ENCODE measurements around the gene PIWIL1.

The PIWIL1 gene

GRCh38 chr12:130401703-130402102 lies 64.0 kb downstream of the PIWIL1 start:
- WGBS, 2 experiments (ENCODE audit: insufficient coverage in 2 of 2), result 74 to 93% methylated on average over 3 of the region's 6 CpGs
- no peaks in the 10 kb centered on the region for H3K36me3 ChIP-seq (ENCODE audit: control insufficient read depth, insufficient read depth, low read length)

GRCh38 chr12:130405332-130405731 lies 67.6 kb downstream of the PIWIL1 start:
- no peaks in the 10 kb centered on the region for H3K9me3 ChIP-seq (ENCODE audit: control insufficient read depth, low read length)
- 60% methylated on average over 3 to 5 of the region's 7 CpGs for WGBS, 2 experiments (ENCODE audit: insufficient coverage in 2 of 2)
- H3K36me3 ChIP-seq (ENCODE audit: control insufficient read depth, insufficient read depth, low read length), result no peaks in the 10 kb centered on the region
- no peak overlapping the region for H3K4me3 ChIP-seq (ENCODE audit: extremely low read depth, insufficient read depth, low read length, poor library complexity, severe bottlenecking)
- H3K27ac ChIP-seq (ENCODE audit: low read depth, low read length, severe bottlenecking), result no peak overlapping the region
- H3K4me1 ChIP-seq (ENCODE audit: control insufficient read depth, insufficient read depth, low read length, poor library complexity, severe bottlenecking), result no peaks in the 10 kb centered on the region

More at GRCh38 chr12:130401703-130402102, 64.0 kb downstream of the PIWIL1 start:
- H3K9me3 ChIP-seq (ENCODE audit: control insufficient read depth, low read length), result no peaks in the 10 kb centered on the region
- H3K4me1 ChIP-seq (ENCODE audit: control insufficient read depth, insufficient read depth, low read length, poor library complexity, severe bottlenecking), result no peaks in the 10 kb centered on the region
- H3K4me3 ChIP-seq (ENCODE audit: extremely low read depth, insufficient read depth, low read length, poor library complexity, severe bottlenecking), result no peak overlapping the region
- H3K27ac ChIP-seq (ENCODE audit: low read depth, low read length, severe bottlenecking), result no peak overlapping the region

GRCh38 chr12:130412384-130412783 lies 74.7 kb downstream of the PIWIL1 start:
- WGBS, 2 experiments (ENCODE audit: insufficient coverage in 2 of 2), result 100% methylated on average over 2 of the region's 8 CpGs
- Histone ChIP-seq H3K4me3 (ENCODE audit: extremely low read depth, insufficient read depth, low read length, poor library complexity, severe bottlenecking) (no peak overlapping the region), H3K9me3 (ENCODE audit: control insufficient read depth, low read length) (no peaks in the 10 kb centered on the region), H3K36me3 (ENCODE audit: control insufficient read depth, insufficient read depth, low read length) (no peaks in the 10 kb centered on the region), H3K4me1 (ENCODE audit: control insufficient read depth, insufficient read depth, low read length, poor library complexity, severe bottlenecking) (no peaks in the 10 kb centered on the region), H3K27ac (ENCODE audit: low read depth, low read length, severe bottlenecking) (no peak overlapping the region)

- no peaks in the 10 kb centered on the region for H3K9me3 ChIP-seq (ENCODE audit: control insufficient read depth, low read length)
- H3K36me3 ChIP-seq (ENCODE audit: control insufficient read depth, insufficient read depth, low read length), result no peaks in the 10 kb centered on the region
- no peaks in the 10 kb centered on the region for H3K4me1 ChIP-seq (ENCODE audit: control insufficient read depth, insufficient read depth, low read length, poor library complexity, severe bottlenecking)
- 87 to 94% methylated on average over 17 to 18 of the region's 18 CpGs for whole genome bisulfite sequencing, 2 experiments (ENCODE audit: insufficient coverage in 2 of 2)
- no peak overlapping the region for H3K27ac ChIP-seq (ENCODE audit: low read depth, low read length, severe bottlenecking)
- no peak overlapping the region for H3K4me3 ChIP-seq (ENCODE audit: extremely low read depth, insufficient read depth, low read length, poor library complexity, severe bottlenecking)
Measured at GRCh38 chr12:130413909-130414308, 76.2 kb downstream of the PIWIL1 start.

- H3K27ac ChIP-seq (ENCODE audit: low read depth, low read length, severe bottlenecking), result no peak overlapping the region
- 90 to 96% methylated on average over 5 of the region's 7 CpGs for WGBS, 2 experiments (ENCODE audit: insufficient coverage in 2 of 2)
- H3K36me3 ChIP-seq (ENCODE audit: control insufficient read depth, insufficient read depth, low read length), result no peaks in the 10 kb centered on the region
- no peaks in the 10 kb centered on the region for H3K4me1 ChIP-seq (ENCODE audit: control insufficient read depth, insufficient read depth, low read length, poor library complexity, severe bottlenecking)
- no peak overlapping the region for H3K4me3 ChIP-seq (ENCODE audit: extremely low read depth, insufficient read depth, low read length, poor library complexity, severe bottlenecking)
- no peaks in the 10 kb centered on the region for H3K9me3 ChIP-seq (ENCODE audit: control insufficient read depth, low read length)
Measured at GRCh38 chr12:130414381-130414780, 76.7 kb downstream of the PIWIL1 start.

- H3K27ac ChIP-seq (ENCODE audit: low read depth, low read length, severe bottlenecking), result no peak overlapping the region
- H3K4me3 ChIP-seq (ENCODE audit: extremely low read depth, insufficient read depth, low read length, poor library complexity, severe bottlenecking), result no peak overlapping the region
- no peaks in the 10 kb centered on the region for H3K4me1 ChIP-seq (ENCODE audit: control insufficient read depth, insufficient read depth, low read length, poor library complexity, severe bottlenecking)
- H3K9me3 ChIP-seq (ENCODE audit: control insufficient read depth, low read length), result no peaks in the 10 kb centered on the region
- WGBS, 2 experiments (ENCODE audit: insufficient coverage in 2 of 2), result 90 to 93% methylated on average over 3 of the region's 3 CpGs
- no peaks in the 10 kb centered on the region for H3K36me3 ChIP-seq (ENCODE audit: control insufficient read depth, insufficient read depth, low read length)
Measured at GRCh38 chr12:130418251-130418650, 80.6 kb downstream of the PIWIL1 start.

- no peak overlapping the region for H3K27ac ChIP-seq (ENCODE audit: low read depth, low read length, severe bottlenecking)
- no peaks in the 10 kb centered on the region for H3K4me1 ChIP-seq (ENCODE audit: control insufficient read depth, insufficient read depth, low read length, poor library complexity, severe bottlenecking)
- no peaks in the 10 kb centered on the region for H3K9me3 ChIP-seq (ENCODE audit: control insufficient read depth, low read length)
- 70 to 91% methylated on average over 3 to 6 of the region's 6 CpGs for WGBS, 2 experiments (ENCODE audit: insufficient coverage in 2 of 2)
- H3K36me3 ChIP-seq (ENCODE audit: control insufficient read depth, insufficient read depth, low read length), result no peaks in the 10 kb centered on the region
- H3K4me3 ChIP-seq (ENCODE audit: extremely low read depth, insufficient read depth, low read length, poor library complexity, severe bottlenecking), result no peak overlapping the region
Measured at GRCh38 chr12:130419116-130419515, 81.4 kb downstream of the PIWIL1 start.

GRCh38 chr12:130420071-130420470 lies 82.4 kb downstream of the PIWIL1 start:
- Histone ChIP-seq H3K4me3 (ENCODE audit: extremely low read depth, insufficient read depth, low read length, poor library complexity, severe bottlenecking) (no peak overlapping the region), H3K9me3 (ENCODE audit: control insufficient read depth, low read length) (no peaks in the 10 kb centered on the region), H3K27ac (ENCODE audit: low read depth, low read length, severe bottlenecking) (no peak overlapping the region), H3K36me3 (ENCODE audit: control insufficient read depth, insufficient read depth, low read length) (no peaks in the 10 kb centered on the region), H3K4me1 (ENCODE audit: control insufficient read depth, insufficient read depth, low read length, poor library complexity, severe bottlenecking) (no peaks in the 10 kb centered on the region)
- whole genome bisulfite sequencing, 2 experiments (ENCODE audit: insufficient coverage in 2 of 2), result 80 to 92% methylated on average over 1 to 2 of the region's 4 CpGs

GRCh38 chr12:130421896-130422295 lies 84.2 kb downstream of the PIWIL1 start:
- Histone ChIP-seq H3K36me3 (ENCODE audit: control insufficient read depth, insufficient read depth, low read length) (no peaks in the 10 kb centered on the region), H3K4me1 (ENCODE audit: control insufficient read depth, insufficient read depth, low read length, poor library complexity, severe bottlenecking) (no peaks in the 10 kb centered on the region), H3K4me3 (ENCODE audit: extremely low read depth, insufficient read depth, low read length, poor library complexity, severe bottlenecking) (no peak overlapping the region), H3K27ac (ENCODE audit: low read depth, low read length, severe bottlenecking) (no peak overlapping the region), H3K9me3 (ENCODE audit: control insufficient read depth, low read length) (no peaks in the 10 kb centered on the region)
- WGBS, 2 experiments (ENCODE audit: insufficient coverage in 2 of 2), result 78 to 82% methylated on average over 5 to 6 of the region's 6 CpGs

Data from mesodermal cell (in vitro differentiated cells).